ENCODE results near the gene TLE1.

- no peak for TF ChIP-seq GATA3 (IDR thresholded peaks at IDR 0.05; ENCODE audit: low read depth, low read length)
- TF ChIP-seq GATA2 (IDR thresholded peaks at IDR 0.05; ENCODE audit: low read depth, low read length) = no peak
Measured at GRCh38 chr9:81539317-81539716, 150.0 kb downstream of the TLE1 start.

Measured in SH-SY5Y (cell line).